Measurements from ENCODE around the gene ERP27. TPM values are rescaled to one million over a fixed set of nuclear protein-coding genes. Genes with fewer than 3 reads are reported as not detected.

The ERP27 gene
- total RNA-seq, 1 donor from 2014 or later: 5.4 TPM

DNA sequence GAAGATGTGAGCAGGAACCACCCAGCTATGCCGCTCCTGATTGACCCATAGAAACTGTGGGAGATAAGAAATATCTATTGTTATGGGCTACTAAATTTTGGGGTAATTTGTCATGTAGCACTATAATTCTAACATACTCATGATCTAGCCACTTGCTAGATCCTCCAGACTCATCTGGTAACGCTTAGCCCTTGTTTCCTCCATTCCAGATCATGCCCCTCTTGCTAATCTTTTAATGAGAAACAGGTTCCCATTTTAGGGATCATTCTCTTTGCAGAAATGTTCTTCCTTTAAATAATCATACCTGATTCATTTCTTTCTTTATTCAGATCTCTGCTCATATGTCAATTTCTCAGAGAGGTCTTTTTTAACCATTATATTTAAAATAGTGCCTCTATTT is 26.9 kb upstream of the ERP27 start:
- H3K36me3 Mint-ChIP-seq (ENCODE audit: low read depth): peaks cover 11% of the 10 kb centered on the region
- ChIA-PET CTCF (interaction anchor here (0.7 kb wide), 1 partner anchor 30 kb away, joined by 3 read pairs; no protein-coding TSS in a partner anchor), POLR2A (interaction anchor here (1.0 kb wide), 1 partner anchor 9 kb away, joined by 3 read pairs; no protein-coding TSS in a partner anchor)
- H3K27ac Mint-ChIP-seq: peak overlapping the region; percentile 53
- no peaks in the 10 kb centered on the region for H3K9me3 Mint-ChIP-seq
- peaks cover 40% of the 10 kb centered on the region for H3K4me1 Mint-ChIP-seq
- DNase-seq (no peak), ATAC-seq (ENCODE audit: low read depth) (no peak)
- H3K4me3 Mint-ChIP-seq: no peak overlapping the region
- intact Hi-C loops (cut with micrococcal nuclease): no loop called here
- H3K27me3 Mint-ChIP-seq: no peaks in the 10 kb centered on the region
- TF ChIP-seq, protein P1, sequence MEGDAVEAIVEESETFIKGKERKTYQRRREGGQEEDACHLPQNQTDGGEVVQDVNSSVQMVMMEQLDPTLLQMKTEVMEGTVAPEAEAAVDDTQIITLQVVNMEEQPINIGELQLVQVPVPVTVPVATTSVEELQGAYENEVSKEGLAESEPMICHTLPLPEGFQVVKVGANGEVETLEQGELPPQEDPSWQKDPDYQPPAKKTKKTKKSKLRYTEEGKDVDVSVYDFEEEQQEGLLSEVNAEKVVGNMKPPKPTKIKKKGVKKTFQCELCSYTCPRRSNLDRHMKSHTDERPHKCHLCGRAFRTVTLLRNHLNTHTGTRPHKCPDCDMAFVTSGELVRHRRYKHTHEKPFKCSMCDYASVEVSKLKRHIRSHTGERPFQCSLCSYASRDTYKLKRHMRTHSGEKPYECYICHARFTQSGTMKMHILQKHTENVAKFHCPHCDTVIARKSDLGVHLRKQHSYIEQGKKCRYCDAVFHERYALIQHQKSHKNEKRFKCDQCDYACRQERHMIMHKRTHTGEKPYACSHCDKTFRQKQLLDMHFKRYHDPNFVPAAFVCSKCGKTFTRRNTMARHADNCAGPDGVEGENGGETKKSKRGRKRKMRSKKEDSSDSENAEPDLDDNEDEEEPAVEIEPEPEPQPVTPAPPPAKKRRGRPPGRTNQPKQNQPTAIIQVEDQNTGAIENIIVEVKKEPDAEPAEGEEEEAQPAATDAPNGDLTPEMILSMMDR (IDR thresholded peaks at IDR 0.05): no peak

DNA sequence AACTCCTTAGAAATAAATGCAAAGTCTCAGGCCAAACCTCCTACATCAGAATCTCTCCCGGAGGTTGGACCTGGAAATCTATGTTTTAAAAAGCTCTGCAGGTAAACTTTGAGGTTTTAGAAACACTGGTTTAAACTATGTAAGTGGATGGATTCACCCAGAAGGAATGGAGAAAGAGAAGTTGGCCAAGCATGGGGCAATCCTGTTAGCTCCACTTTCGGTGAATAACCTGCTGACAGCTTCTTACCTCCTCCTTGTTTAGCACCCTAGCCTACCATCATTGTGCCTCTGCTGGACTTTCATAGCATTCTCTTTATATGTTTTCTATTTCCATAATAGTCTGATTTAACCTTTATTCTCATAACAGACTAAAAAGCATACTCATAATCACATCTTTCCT is 26.1 kb upstream of the ERP27 start:
- ChIA-PET POLR2A (no interaction called here), CTCF (no interaction called here)
- DNase-seq (no peak), ATAC-seq (ENCODE audit: low read depth) (no peak)
- peaks cover 47% of the 10 kb centered on the region for H3K4me1 Mint-ChIP-seq
- TF ChIP-seq, protein P1 (IDR thresholded peaks at IDR 0.05): no peak
- intact Hi-C loops (cut with micrococcal nuclease): no loop called here
- H3K9me3 Mint-ChIP-seq: no peaks in the 10 kb centered on the region
- H3K27ac Mint-ChIP-seq: peak overlapping the region; percentile 53
- peaks cover 19% of the 10 kb centered on the region for H3K36me3 Mint-ChIP-seq (ENCODE audit: low read depth)
- H3K27me3 Mint-ChIP-seq: no peaks in the 10 kb centered on the region
- no peak overlapping the region for H3K4me3 Mint-ChIP-seq

DNA sequence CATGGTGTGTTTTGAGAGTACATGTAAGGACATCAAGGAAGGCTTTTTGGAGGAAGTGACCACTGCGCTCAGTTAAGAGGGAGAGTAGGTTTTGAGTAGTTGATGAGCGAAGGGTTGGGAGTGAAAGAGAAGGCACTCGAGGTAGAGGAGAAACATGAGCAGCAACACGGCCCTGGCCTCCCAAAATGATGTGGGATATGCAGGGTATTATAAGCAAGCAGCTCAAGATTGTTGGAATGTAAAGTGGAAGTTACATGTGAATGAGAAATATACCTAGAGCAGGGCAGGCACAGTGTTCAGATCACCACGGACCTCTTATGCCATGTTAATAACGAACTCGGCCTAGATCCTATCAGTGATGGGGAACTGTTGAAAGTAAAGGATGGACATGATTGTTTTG is 25.2 kb upstream of the ERP27 start:
- ChIA-PET CTCF (interaction anchor here (0.6 kb wide), 1 partner anchor 562 kb away, joined by 3 read pairs; no protein-coding TSS in a partner anchor), POLR2A (interaction anchor here (1.4 kb wide), 1 partner anchor 21 kb away, joined by 4 read pairs; no protein-coding TSS in a partner anchor)
- intact Hi-C loops (cut with micrococcal nuclease): loop anchor here (2.0 kb wide), 1 partner anchor 15 kb away; no protein-coding TSS in a partner anchor
- Mint-ChIP-seq H3K36me3 (ENCODE audit: low read depth) (peaks cover 27% of the 10 kb centered on the region), H3K27ac (peak overlapping the region; percentile 98), H3K9me3 (no peaks in the 10 kb centered on the region), H3K4me3 (no peak overlapping the region), H3K4me1 (peaks cover 56% of the 10 kb centered on the region), H3K27me3 (no peaks in the 10 kb centered on the region)
- TF ChIP-seq, protein P1 (IDR thresholded peaks at IDR 0.05): no peak
- DNase-seq (no peak), ATAC-seq (ENCODE audit: low read depth) (no peak)

GRCh38 chr12:14962797-14963196 is 24.5 kb upstream of the ERP27 start:
- Mint-ChIP-seq H3K27me3 (no peaks in the 10 kb centered on the region), H3K9me3 (no peaks in the 10 kb centered on the region), H3K27ac (peak overlapping the region; percentile 98), H3K36me3 (ENCODE audit: low read depth) (peaks cover 33% of the 10 kb centered on the region), H3K4me3 (no peak overlapping the region), H3K4me1 (peaks cover 62% of the 10 kb centered on the region)
- DNase-seq (no peak), ATAC-seq (ENCODE audit: low read depth) (no peak)
- TF ChIP-seq, protein P1 (IDR thresholded peaks at IDR 0.05): no peak
- intact Hi-C loops (cut with micrococcal nuclease): loop anchor here (2.0 kb wide), 1 partner anchor 16 kb away; no protein-coding TSS in a partner anchor
- ChIA-PET CTCF (interaction anchor here (0.6 to 1.5 kb wide), 2 partner anchors 239 to 563 kb away, joined by 3 read pairs; no protein-coding TSS in a partner anchor), POLR2A (interaction anchor here (1.4 to 7.2 kb wide), 2 partner anchors 22 to 190 kb away, joined by 4 to 98 read pairs; a partner anchor contains a TSS)

GRCh38 chr12:14962153-14962539 is 23.8 kb upstream of the ERP27 start:
- Mint-ChIP-seq H3K9me3 (no peaks in the 10 kb centered on the region), H3K4me3 (peak overlapping the region; percentile 96), H3K27ac (peak overlapping the region; percentile 98), H3K4me1 (peaks cover 65% of the 10 kb centered on the region), H3K36me3 (ENCODE audit: low read depth) (peaks cover 37% of the 10 kb centered on the region), H3K27me3 (no peaks in the 10 kb centered on the region)
- no peak for DNase-seq
- ChIA-PET CTCF (interaction anchor here (0.9 to 1.5 kb wide), 3 partner anchors 14 to 238 kb away, joined by 3 to 4 read pairs (median 3); no protein-coding TSS in a partner anchor), POLR2A (interaction anchor here (0.6 to 7.2 kb wide), 10 partner anchors 8 to 190 kb away, joined by 3 to 98 read pairs (median 6); partner anchors contain the start of gene ERP27)
- TF ChIP-seq, protein P1 (IDR thresholded peaks at IDR 0.05): no peak
- intact Hi-C loops (cut with micrococcal nuclease): loop anchor here (2.0 kb wide), 1 partner anchor 17 kb away; no protein-coding TSS in a partner anchor
- no peak for ATAC-seq (ENCODE audit: low read depth)
